Stimulated activated CD4-positive, alpha-beta T cell treated with anti-CD3 and anti-CD28 coated beads, Interleukin-1b, Interleukin-23, amount 100 ng/mL, for 4 hours (primary cell): ENCODE results near the gene SMIM44.

ENCODE experiments used
- DNase-seq, 2 donors: peaks; one replicate each; pipeline ENCODE4 v3.0.0-alpha.2; 2020; ENCODE audit warnings: low read depth in 2 of 2

The SMIM44 gene

DNA sequence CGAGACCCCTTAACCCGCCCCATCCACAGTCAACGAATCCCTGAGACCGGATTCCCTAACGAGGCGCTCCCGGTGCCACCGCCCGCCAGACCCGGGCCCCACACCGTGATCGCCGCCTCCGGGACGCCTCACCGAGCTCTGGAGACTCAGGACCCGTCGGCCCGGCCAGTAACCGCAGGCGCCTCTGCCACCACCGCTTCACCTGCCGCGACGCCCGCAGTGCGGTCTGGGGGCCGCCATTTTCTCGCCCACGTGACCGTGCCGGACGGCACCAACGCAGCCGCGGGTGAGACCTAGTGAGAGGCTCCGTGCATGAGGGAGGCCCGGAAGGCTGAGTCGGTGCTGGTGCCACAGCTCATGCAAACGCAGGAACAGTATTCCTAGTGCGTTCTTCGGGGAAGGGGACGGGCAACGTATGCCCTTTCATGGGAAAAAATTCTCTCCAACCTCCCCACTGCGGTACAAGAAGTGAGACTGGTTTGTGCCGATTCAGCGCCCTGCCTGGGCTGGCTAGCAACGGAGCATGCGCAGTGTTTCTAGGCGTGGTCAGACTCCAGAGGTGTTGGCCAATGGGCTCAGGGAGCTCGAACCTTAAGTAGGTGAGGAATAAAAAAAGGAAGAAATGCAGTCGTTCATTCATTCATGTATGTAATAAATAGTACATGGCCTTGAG is 17.3 kb upstream of the SMIM44 start, which contains the start of gene DOHH:
TSS of gene DOHH (minus strand) at position 246 of the 673 bp plus-strand sequence. CDS start 3,860 bp downstream, outside the sequence.
- DNase-seq, result peak; percentile 92 to 93

DNA sequence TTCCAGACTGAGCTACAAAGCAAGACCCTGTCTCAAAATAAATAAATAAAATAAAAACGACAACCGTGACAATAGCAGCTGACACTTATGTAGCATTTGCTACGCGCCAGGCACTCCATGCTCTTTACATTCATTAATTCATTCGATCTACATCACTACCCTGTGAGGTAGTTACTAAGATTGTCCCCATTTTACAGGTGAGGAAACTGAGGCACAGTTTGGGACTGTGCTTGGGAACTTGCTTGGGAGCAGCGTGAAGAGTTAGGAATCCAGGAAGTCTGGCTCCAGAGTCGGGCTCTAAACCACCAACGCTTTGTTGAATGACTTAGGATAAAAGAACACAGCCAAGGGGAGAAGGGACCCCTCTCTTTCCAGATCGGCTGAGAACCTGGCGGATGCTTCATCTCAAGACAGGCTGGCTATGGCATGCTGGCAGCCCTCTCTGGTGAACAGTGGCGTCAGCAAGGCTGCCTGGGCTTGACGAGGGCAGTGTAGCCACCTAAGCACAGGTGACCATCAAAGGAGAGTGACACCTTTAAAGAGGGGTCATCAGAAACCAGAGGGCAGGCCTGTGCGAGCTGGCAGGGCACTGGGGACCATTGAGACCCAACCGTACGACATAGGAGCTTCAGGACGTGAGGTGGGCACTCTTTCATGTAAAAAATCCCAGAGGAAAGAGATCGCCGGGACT is 16.6 kb upstream of the SMIM44 start:
- no peak for DNase-seq

DNA sequence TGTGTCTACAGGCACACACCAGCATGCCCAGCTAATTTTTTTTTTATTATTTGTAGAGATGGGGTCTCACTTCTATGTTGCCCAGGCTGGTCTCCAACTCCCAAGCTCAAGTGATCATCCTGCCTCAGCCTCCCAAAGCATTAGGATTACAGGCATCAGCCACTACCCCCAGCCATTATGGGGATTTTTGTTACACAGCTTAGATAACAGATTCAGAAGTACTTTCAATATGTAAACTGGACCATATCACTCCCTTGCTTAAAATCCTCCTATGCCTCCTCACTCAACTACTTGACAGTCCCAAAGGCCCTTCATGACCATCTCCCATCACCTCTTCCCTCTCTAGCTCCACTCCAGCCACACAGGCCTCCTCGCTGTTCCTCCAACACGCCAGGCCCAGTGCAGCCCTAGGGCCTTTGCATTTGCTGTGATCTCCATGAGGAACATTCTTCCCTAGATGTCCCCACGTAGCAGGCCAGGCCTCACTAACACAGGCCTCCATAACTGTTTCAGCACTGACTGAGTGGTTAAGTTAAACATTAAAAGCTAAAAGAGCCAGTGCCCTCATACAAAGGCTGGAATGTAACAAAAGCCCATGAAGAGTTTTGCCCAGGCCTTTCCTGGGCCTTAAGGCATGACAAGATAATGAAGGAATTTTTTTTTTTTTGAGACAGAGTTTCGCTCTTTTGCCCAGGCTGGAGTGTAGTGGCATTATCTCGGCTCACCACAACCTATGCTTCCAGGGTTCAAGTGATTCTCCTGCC is 14.7 kb upstream of the SMIM44 start:
- DNase-seq, result no peak

DNA sequence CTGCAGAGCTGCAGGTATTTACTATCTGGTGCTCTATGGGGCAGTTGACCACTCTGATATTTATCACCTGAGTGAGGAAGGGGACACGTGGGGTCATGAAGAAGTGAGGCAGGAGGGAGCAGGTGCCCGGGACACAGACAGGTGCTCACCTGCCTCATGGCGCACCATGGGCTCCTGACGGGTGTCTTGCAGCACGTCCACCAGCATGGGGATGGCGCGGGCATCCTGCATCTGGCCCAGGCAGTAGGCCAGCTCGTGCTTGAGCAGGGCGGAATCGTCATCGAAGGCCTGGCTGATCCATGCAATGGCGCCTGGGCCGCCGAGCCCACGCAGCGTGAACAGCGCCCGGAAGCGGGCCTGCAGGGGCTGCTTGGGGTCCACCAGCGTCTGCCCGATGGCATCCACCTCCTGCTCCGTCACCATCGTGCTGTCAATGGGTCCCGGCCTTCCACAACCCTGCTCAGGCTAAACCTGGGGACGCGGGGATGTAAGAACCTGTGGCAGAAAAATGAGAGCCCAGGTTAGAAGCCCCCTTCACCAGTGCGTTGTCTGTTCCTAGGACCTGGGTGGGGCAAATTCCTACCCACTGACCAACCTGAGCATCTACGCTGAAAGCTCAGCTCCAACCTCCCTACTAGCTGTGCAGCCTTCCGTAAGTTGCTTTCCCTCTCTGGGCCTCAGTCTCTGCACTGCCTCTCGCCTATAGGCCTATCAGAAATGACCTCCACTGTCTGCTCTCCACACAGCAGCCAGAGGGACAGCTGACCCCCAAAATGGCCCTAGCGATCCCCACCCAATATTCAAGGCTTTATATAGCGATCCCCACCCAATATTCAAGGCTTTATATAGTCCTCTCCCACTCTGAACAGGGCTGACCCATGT is 13.4 kb upstream of the SMIM44 start:
- no peak for DNase-seq

DNA sequence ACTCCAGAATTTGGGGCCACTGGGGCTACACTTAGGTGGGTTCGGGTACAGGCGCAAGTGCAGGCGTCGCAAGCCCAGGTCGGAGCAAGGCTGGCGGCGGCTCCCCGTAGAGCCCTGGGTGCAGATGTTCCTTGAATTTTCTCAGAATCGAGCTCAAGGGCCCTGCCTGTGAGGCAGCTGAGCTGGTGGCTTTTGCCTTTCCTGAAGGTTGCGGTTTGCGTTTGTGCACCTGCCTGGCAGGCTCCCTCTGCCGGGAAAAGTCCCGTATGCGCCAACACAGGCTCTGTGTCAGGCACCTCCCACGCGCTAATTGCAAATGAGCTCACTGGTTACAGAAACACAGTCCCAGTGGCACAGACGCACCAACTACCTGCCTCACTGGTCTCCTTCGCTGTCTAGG is 11.3 kb upstream of the SMIM44 start:
- DNase-seq, result peak; percentile 34 to 53

DNA sequence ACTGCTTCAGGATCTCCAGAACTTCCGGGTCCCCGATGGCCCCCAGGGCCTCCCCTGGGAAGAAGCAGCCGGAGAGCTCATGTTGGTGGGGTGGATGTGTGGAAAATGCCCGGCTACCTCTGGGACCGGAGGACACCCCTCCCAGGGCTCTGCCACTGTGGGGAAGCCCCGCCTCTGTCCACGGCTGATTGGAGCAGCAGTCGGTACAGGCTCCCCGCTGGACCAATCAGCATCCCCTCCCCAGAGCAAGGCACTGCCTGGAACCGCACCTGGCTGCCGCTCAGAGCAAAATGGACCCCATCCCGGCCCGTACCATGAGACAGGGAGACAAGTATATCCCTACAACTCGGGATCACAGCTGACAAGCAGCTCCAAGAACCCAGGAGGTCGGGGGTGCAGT is 10.8 kb upstream of the SMIM44 start:
- no peak for DNase-seq

DNA sequence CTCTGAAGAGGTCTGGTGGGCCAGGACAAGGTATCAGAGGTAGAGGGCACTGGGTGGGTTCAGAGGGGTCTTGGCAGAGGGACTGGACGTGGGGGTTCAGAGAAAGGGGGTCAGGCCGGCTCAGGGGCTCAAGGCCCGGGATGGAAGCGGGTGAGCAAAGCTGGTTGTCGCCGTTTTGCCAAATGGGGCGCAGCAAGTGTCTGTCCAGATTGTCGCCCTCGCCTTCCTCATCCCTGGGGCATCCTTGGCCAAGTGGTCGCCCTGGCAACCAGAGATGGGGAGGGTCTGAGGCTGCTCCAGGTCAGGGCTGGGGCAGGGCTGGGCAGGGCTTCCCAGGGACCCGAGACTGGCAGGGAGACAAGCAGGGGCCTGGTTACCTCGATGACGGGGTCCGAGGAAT is 10.4 kb upstream of the SMIM44 start:
- no peak for DNase-seq

DNA sequence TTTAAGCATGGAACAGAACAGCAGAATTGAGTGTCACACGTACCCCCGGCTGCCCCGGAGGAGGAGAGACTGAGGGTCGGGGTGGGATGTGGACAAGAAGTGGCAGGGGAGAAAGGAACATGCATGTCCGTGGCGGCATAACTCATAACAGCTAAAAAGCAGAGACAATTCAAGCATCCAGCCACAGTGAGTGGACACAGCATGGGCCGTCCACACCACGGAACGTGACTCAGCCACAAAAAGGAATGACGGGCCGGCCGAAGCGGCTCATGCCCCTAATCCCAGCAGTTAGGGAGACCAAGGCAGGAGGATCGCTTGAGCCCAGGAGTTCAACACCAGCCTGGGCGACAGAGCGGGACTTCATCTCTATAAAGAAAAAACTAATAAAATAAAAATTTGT is 9.7 kb upstream of the SMIM44 start:
- DNase-seq, result no peak

DNA sequence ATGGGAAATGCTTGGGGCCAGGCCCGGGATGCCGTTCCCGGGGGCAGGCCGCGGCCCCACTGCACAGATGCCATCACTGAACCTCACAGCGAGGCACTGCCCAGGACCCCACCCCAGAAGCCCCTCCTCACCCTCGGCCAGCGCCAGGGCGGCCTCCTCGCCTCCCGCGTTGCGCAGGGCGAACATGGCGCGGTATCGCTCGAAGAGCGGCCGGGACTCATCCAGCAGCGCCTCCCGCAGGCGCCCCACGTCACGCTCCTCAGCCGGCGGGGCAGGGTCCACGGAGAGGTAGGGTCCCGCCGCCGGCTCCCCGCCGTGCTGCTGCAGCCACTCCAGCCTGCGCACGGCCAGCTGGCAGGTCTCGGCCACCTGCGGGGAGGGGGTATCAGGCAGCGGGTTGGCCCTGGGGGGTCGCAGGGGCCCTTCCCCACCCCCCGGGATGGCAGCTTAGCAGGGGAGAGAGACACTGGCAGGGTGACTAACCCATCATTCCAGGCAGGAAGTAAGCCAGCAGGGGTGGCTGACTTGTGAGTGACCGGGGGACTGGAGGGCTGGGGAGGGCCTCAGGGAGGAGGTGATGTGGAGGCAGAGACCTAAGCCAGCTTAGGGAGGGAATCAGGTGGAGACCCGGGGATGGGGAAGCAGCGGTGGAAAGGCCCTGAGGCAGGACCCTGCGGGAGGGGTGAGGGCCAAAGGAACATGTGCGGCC is 9.0 kb upstream of the SMIM44 start:
- DNase-seq, result no peak

DNA sequence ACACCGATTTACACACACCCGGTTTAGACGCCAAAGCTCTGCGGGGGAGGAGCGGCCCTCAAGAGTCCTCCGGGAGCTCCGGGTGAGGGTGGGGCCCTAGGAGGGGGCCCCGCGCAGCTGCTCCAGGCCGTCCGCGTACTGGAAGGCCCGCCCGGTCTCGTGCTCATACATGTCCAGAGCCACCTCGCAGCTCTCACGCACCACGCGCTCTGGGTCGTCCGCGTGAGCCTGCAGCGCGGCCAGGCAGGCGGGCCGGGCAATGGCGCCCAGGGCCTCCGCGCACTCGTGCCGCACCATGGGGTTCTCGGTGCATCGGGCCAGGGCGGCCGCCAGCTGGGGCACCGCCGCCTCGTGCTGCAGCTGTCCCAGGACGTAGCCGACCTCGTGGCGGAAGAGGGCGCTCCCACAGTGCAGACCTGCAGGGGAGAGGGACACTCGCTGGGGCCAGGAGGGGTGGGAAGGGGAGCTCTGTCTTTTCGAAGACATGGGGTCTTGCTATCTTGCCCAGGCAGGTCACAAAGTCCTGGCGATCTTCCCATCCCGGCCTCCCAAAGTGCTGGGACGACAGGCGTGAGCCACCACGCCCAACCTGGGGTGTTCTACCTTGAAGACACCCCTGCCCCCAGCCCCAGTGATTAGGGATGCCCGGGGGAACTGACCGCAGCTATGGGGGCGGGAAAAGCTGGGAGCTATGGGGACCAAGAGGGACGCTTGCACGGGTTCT is 8.3 kb upstream of the SMIM44 start:
- DNase-seq, result no peak

DNA sequence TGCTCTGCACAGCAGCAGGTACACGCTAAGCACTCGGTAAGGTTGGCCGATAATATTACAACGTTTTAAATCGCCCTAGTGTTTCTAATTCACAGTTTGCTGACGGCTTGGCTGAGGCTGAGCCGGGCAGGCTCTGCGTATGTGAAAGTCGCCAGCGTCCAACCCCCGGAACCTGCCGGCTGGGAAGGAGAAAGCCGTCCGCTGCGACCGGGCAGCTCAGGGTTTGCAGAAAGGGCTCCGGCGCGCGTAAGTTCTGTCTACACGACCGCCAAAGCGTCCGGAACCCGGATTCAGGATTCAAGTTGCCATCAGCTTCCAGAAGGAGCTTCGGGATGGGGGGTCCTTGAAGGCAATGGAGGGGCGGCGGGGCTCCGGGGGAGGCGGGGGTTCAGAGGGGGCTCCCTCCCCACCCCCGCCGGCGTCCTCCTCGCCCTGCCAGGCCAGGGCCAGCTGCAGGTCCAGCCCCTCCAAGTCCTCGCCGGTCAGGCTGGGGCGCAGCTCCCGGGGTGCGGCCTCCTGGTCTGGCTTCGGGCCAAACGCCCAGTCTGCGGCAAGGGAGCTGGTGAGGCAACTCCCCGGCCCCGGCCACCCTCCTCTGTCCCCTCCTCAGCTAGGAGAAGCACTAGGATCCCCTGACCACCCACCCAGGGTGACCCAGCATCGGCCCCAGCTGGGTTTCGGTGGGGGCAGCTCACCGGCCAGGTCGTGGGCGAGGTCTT is 575 bp downstream of the SMIM44 start:
- no peak for DNase-seq

DNA sequence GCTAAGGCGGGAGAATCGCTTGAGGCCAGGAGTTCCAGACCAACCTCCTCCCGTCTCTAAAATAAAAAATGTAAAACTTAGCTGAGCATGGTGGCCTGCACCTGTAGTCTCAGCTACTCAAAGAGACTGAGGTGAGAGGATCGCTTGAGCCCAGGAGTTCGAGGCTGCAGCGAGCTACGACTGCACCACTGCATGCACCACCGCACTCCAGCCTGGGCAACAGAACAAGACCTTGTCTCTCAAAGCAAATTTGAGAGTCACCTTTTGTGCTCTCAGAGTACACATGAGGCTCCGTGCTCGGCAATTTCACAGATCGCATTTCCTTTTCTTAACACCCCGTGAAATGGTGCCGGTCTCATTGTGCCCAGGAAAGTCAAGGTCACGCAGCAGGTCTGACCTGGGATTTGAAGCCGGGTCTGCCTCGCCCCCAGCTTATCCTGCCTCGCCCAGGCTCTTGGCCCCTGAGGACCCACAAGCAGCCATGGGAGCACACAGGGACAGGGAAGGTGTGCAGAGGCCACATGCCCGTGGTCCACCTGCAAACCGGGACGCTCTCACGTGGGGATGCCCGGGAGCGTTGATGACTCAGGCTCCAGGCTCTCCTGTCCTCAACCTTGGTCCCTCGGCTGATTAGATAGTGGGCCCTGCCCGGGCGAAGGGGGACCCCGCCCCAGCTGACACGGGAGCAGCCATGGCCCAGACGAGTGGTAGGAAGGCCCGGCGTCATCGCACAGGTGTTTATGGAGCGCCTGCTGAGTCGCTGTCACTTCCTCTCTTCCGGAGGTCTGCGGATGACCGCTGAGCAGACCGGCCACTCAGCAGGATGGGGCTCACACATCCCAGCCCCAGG is 1.8 kb downstream of the SMIM44 start:
- DNase-seq, result no peak

DNA sequence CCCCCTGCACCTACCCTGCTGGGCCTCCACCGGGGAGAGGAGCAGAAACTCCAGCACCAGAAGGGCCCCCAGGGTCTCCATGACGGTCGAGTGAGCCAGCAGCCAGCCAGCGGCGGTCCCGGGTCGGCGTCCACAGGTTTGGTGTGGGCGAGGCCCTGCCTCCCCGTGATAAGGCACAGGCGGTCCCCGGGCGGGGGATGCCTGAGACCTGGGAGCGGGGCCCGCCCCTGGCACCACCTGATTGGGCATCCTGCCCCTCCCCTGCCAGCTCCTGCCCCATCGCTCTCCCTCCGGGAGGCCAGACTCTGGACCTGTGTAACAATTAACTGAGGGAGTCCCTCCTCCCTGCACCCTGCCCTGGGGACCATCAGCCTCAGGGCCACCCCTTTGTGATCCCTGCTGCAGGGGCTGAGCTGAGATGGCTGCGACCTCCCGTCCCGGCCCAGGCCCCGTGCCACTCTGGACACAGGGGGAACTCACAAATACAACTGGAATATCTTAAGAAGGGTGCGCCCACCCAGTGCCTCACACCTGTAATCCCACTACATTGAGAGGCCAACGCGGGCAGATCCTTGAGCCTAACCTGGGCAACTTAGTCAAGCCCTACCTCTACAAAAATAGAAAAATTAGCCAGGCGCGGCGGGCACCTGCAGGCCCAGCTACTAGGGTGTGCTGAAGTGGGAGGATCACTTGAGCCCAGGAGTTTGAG is 2.7 kb downstream of the SMIM44 start, which contains the start of gene SMIM24:
TSS of gene SMIM24 (minus strand) at position 143 of the 709 bp plus-strand sequence. CDS start at position 81, 62 bp downstream.
- no peak for DNase-seq

DNA sequence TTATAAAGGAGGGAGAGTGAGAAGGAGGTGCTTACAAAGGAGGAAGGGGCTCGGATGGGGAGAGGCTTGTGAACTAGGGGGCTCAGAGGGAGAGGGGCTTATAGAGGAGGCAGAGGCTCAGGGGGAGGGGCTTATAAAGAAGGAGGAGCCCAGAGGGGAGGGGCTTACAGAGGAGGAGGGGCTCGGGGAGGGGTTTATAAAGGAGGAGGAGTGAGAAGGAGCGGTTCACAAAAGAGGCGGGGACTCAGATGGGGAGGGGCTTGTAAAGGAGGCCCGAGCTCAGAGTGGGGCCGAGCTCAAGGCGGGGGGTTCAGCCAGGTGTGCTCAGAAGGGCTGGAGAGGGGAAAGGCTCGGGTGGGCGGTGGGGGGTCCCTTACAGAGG is 3.4 kb downstream of the SMIM44 start:
- no peak for DNase-seq

DNA sequence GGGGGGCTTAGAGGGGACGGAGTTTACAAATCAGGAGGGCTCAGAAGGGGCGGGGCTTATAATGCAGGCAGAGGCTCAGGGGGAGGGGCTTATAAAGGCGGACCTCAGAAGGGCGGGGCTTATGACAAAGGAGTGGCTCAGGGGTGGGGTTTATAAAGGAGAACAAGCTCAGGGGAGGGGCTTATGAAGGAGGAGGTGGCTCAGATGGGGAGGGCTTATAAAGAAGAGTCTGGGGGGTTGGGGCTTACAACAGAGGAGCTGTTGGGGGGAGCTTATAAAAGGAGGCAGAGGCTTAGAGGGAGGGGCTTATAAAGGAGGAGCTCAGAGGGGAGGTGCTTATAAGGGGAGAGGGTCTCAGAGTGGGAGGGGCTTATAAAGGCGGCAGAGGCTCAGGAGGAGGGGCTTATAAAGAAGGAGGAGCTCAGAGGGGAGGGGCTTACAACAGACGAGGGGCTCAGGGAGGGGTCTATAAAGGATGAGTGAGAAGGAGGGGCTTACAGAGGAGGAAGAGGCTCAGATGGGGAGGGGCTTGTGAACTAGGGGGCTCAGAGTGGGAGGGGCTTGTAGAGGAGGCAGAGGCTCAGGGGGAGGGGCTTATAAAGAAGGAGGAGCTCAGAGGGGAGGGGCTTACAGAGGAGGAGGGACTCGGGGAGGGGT is 3.9 kb downstream of the SMIM44 start:
- DNase-seq, result no peak

DNA sequence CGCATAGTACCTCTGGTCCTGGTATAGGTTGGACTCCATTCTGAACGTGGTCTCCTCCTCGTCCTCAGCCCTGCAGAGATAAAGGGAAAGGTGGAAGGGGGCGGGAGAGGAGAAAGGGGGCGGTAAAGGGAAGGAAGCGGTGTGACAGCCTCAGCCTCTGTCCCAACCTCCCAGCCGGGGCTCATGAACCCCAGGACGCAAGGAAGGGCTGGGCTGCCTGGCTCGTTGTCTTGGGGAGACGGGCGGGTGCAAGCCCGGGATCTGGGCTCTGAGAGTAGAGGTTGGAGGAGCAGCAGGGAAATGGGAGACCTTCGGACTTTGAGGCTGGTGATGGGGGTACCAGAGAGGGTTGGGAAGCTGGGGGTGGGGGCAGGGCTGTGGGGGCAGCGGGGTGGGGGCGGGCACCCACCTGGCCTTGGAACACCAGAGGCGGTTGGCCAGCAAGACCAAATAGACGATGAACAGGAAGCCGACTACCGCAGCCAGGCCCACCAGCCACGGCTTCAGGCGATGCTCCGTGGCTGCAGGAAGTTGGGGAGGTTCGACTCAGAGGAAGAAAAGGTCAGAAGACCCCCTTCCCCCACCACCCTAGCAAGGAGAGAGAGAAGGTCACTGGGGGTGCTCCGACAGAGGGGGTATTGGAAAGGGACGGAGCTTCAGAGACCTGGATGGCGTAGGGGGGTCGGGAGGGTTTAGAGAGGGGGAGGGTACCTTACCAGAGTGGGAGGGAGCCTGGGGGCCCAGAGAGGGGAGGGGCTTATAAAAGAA is 4.6 kb downstream of the SMIM44 start:
- DNase-seq, result no peak

DNA sequence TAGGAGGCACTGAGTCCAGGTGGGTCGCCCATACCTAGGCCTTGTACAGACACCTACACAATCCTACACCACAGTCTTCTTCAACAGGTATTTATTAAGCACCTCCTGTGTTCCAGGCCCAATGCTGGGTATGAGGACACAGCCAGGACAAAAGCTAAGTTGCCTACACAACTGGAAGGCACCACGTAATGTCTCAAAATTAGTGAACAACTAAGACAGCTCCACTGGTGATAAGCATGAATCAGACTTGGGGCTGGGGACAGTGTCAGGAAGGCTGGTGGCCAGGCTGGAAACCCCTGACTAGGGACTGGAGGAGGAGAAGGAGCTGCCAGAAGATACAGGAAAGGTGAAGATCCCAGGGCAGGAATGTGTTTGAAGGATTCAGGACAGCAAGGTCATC is 5.3 kb downstream of the SMIM44 start:
- no peak for DNase-seq
